Measurements from ENCODE around the gene PIK3AP1.

GRCh38 chr10:96577069-96577468 is 143.2 kb downstream of the PIK3AP1 start:
- no peak for TF ChIP-seq CTCF (IDR thresholded peaks at IDR 0.05)
- TF ChIP-seq POLR2A (IDR thresholded peaks at IDR 0.05): no peak
- TF ChIP-seq POLR2AphosphoS5 (IDR thresholded peaks at IDR 0.05): no peak
- TF ChIP-seq EP300 (IDR thresholded peaks at IDR 0.05): no peak
